BLaER1 treated with 17β-estradiol and CSF1 and Interleukin-3, amounts not matched to agents 10 nM and 100 nM (cell line): Measurements from ENCODE around the gene ZNF43.
A peak's percentile ranks its signal among the peaks of the same experiment; 100 is the strongest.
"Not testable (repeated sequence)": the region's sequence is repeated elsewhere in the genome, so short reads cannot be mapped to it uniquely, and the experiment has no call there.

ENCODE experiments used
- H3K27ac ChIP-seq, 11 experiments: shearing (Covaris generic); formaldehyde crosslinking; 2 replicates each; pipeline ENCODE4 v1.8.1; 2022
- H3K27me3 ChIP-seq, 11 experiments: shearing (Covaris generic); formaldehyde crosslinking; 2 replicates each; pipeline ENCODE4 v1.8.1; 2022
- H3K36me3 ChIP-seq, 11 experiments: shearing (Covaris generic); formaldehyde crosslinking; 2 replicates each; pipeline ENCODE4 v1.8.1; 2022
- H3K4me1 ChIP-seq, 10 experiments: shearing (Covaris generic); formaldehyde crosslinking; 2 replicates each; pipeline ENCODE4 v1.8.1; 2022
- H3K4me2 ChIP-seq, 11 experiments: shearing (Covaris generic); formaldehyde crosslinking; 2 replicates each; pipeline ENCODE4 v1.8.1; 2022
- H3K4me3 ChIP-seq, 10 experiments: shearing (Covaris generic); formaldehyde crosslinking; 2 replicates each; pipeline ENCODE4 v1.8.1; 2022
- H3K9ac ChIP-seq, 11 experiments: shearing (Covaris generic); formaldehyde crosslinking; 2 replicates each; pipeline ENCODE4 v1.8.1; 2022
- H3K9me3 ChIP-seq, 11 experiments: shearing (Covaris generic); formaldehyde crosslinking; replicated peaks in 1 of 11; 2 replicates each; pipeline ENCODE4 v1.8.1; 2022
- H4K20me1 ChIP-seq, 11 experiments: shearing (Covaris generic); formaldehyde crosslinking; 2 replicates each; pipeline ENCODE4 v1.8.1; 2022
- Cebpa-rat ChIP-seq, 11 experiments: shearing (Covaris generic); IDR thresholded peaks; 2 replicates each; pipeline ENCODE4 v1.8.1; 2022

Gene ZNF43

GRCh38 chr19:21835810-21836444 lies at the start of gene ZNF43:
Gene ZNF43 (minus strand): TSS chr19:21836182. CDS start chr19:21836038, 144 bp downstream.
- H4K20me1 ChIP-seq = peaks cover 0 to 11% (median 0%) of the 10 kb centered on the region in 11 experiments; a peak in 2 of 22 replicates
- peak within 1 kb of the TSS; percentile 65 to 79 (median 75) for H3K4me2 ChIP-seq
- peaks cover 5 to 13% (median 10%) of the 10 kb centered on the region in 10 experiments; a peak in 19 of 20 replicates for H3K4me1 ChIP-seq
- peaks cover 40 to 46% (median 45%) of the 10 kb centered on the region in 11 experiments for H3K9me3 ChIP-seq
- peak within 1 kb of the TSS; percentile 74 to 99 (median 96) for H3K27ac ChIP-seq
- no peaks in the 10 kb centered on the region for H3K27me3 ChIP-seq
- peak within 1 kb of the TSS; percentile 64 to 95 (median 82) for H3K4me3 ChIP-seq
- H3K9ac ChIP-seq = peak within 1 kb of the TSS; percentile 83 to 99 (median 96)
- peaks cover 52 to 79% (median 73%) of the 10 kb centered on the region in 11 experiments for H3K36me3 ChIP-seq
- no peak for TF ChIP-seq Cebpa-rat (IDR thresholded peaks at IDR 0.05)

- not testable (repeated sequence) for H3K27ac ChIP-seq, H3K4me3 ChIP-seq, H3K36me3 ChIP-seq, H3K9ac ChIP-seq, H4K20me1 ChIP-seq, H3K4me1 ChIP-seq, H3K4me2 ChIP-seq, H3K27me3 ChIP-seq
- peaks cover 0 to 58% (median 32%) of the 10 kb centered on the region in 11 experiments; a peak in 16 of 22 replicates for H3K9me3 ChIP-seq
Observed at GRCh38 chr19:21885516-21885915, 49.5 kb upstream of the ZNF43 start.

DNA sequence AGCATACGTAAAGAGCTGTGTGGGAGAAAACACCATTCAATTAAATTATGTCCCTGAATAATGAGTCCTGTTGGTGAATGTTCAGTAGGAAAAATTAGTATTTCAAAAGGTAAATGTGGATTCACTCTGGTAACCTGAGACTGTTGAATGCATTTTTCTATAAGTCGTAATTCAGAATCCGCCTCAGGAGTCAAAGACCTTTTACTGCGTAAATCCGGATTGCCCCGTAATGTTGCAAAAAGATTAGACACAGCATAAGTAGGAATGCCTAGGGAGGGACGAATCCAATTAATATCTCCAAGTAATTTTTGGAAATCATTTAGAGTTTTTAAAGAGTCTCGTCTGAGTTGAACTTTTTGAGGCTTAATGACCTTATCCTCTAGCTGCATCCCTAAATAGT lies 48.8 kb upstream of the ZNF43 start:
- H3K9ac ChIP-seq, H3K36me3 ChIP-seq, H3K4me2 ChIP-seq, H3K27me3 ChIP-seq, H3K4me1 ChIP-seq, H4K20me1 ChIP-seq, H3K4me3 ChIP-seq, H3K27ac ChIP-seq: not testable (repeated sequence)
- peaks cover 4 to 62% (median 32%) of the 10 kb centered on the region in 11 experiments; a peak in 17 of 22 replicates for H3K9me3 ChIP-seq

DNA sequence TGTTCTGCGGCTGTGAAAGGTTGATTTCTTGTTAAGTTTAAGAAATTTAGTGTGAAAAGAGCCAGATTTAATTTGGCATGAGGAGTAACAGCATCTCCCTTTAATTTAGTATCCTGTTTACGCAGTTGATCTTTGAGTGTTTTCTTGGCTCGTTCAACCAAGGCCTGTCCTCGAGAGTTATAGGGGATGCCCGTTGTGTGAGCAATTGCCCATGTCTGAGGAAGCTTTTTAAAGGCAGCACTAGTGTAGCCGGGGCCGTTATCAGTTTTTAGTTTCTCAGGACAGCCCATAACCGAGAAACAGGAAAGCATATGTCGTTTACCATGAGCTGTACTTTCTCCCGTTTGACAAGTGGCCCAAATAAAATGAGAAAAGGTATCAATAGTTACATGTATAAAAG lies 47.5 kb upstream of the ZNF43 start:
- H3K9me3 ChIP-seq = peaks cover 5 to 64% (median 32%) of the 10 kb centered on the region in 11 experiments; a peak in 17 of 22 replicates
- H3K4me2 ChIP-seq = no peak overlapping the region
- no peak overlapping the region for H3K9ac ChIP-seq
- no peak overlapping the region for H3K27ac ChIP-seq
- no peaks in the 10 kb centered on the region for H3K27me3 ChIP-seq
- H4K20me1 ChIP-seq = no peaks in the 10 kb centered on the region
- no peak for TF ChIP-seq Cebpa-rat (IDR thresholded peaks at IDR 0.05)
- no peaks in the 10 kb centered on the region for H3K36me3 ChIP-seq
- H3K4me3 ChIP-seq = no peak overlapping the region
- H3K4me1 ChIP-seq = no peaks in the 10 kb centered on the region

GRCh38 chr19:21880761-21881160 lies 44.8 kb upstream of the ZNF43 start:
- not testable (repeated sequence) for H3K27ac ChIP-seq, H3K9ac ChIP-seq, H4K20me1 ChIP-seq, H3K27me3 ChIP-seq, H3K4me2 ChIP-seq, H3K36me3 ChIP-seq, H3K4me3 ChIP-seq, H3K4me1 ChIP-seq
- H3K9me3 ChIP-seq = peaks cover 5 to 46% (median 15%) of the 10 kb centered on the region in 11 experiments; a peak in 15 of 22 replicates

GRCh38 chr19:21878646-21879045 lies 42.7 kb upstream of the ZNF43 start:
- no peak overlapping the region for H3K4me3 ChIP-seq
- H3K27me3 ChIP-seq = no peaks in the 10 kb centered on the region
- no peaks in the 10 kb centered on the region for H3K4me1 ChIP-seq
- H3K4me2 ChIP-seq = no peak overlapping the region
- no peaks in the 10 kb centered on the region for H3K36me3 ChIP-seq
- TF ChIP-seq Cebpa-rat (IDR thresholded peaks at IDR 0.05) = no peak
- H3K9ac ChIP-seq = no peak overlapping the region
- peaks cover 4 to 34% (median 15%) of the 10 kb centered on the region in 11 experiments; a peak in 13 of 22 replicates for H3K9me3 ChIP-seq
- no peak overlapping the region for H3K27ac ChIP-seq
- H4K20me1 ChIP-seq = no peaks in the 10 kb centered on the region

- Histone ChIP-seq H3K36me3 (no peaks in the 10 kb centered on the region), H3K27ac (no peak overlapping the region), H3K9ac (no peak overlapping the region), H3K4me3 (no peak overlapping the region), H3K4me1 (no peaks in the 10 kb centered on the region), H3K9me3 (peaks cover 0 to 31% (median 9%) of the 10 kb centered on the region in 11 experiments; a peak in 12 of 22 replicates), H3K4me2 (no peak overlapping the region), H4K20me1 (no peaks in the 10 kb centered on the region), H3K27me3 (no peaks in the 10 kb centered on the region)
- no peak for TF ChIP-seq Cebpa-rat (IDR thresholded peaks at IDR 0.05)
Observed at GRCh38 chr19:21877976-21878375, 42.0 kb upstream of the ZNF43 start.

- H4K20me1 ChIP-seq, H3K4me3 ChIP-seq, H3K4me1 ChIP-seq, H3K27me3 ChIP-seq, H3K9ac ChIP-seq, H3K36me3 ChIP-seq, H3K4me2 ChIP-seq, H3K27ac ChIP-seq: not testable (repeated sequence)
- peaks cover 0 to 21% (median 3%) of the 10 kb centered on the region in 11 experiments; a peak in 7 of 22 replicates for H3K9me3 ChIP-seq
Observed at GRCh38 chr19:21876608-21877007, 40.6 kb upstream of the ZNF43 start.

DNA sequence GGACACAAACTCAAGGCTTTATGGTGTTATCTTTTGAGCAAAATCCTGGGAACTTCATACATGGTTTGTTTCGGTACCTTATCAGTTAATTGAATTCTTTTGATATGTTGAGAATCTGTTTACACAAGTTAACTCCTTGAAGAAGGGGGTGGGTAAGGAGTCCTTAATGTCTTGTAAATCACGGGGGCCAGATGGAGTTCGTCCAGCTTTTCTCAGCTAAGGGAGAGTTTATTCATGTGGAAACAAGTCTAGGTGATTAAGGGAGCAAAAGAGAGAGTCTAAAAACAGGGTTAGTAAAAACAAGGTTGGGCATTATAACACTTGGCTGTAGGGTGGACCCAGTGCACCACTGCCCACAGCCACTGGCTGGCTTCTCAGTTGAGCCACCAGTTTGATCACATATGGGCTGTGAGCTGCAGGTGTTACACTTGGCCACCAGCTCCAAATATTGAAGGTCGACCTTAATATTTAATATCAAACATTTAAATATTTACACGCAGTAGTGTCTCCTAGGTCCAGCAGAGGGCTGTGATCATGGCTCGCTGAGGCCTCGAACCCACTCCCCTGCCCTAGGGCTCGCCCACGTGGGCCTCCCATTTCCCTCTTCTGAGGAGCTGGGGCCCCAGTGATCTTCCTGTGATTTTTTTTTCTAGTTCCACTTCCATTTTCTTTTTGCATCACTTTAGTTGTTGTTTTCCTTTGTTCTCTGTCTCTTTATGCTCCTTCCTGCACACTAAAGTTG lies 21.0 kb upstream of the ZNF43 start:
- Histone ChIP-seq H4K20me1 (no peaks in the 10 kb centered on the region), H3K9ac (no peak overlapping the region), H3K27me3 (no peaks in the 10 kb centered on the region), H3K4me2 (peak overlapping the region in 2 of 11 experiments; percentile 16 to 29; a peak in 1 of 22 replicates), H3K36me3 (no peaks in the 10 kb centered on the region), H3K9me3 (peaks cover 40 to 74% (median 57%) of the 10 kb centered on the region in 11 experiments), H3K4me3 (no peak overlapping the region), H3K4me1 (peaks cover 0 to 4% (median 0%) of the 10 kb centered on the region in 10 experiments; a peak in 10 of 20 replicates), H3K27ac (no peak overlapping the region)
- no peak for TF ChIP-seq Cebpa-rat (IDR thresholded peaks at IDR 0.05)
